ENCODE measurements around the gene SCART1. TPM values are rescaled to one million over a fixed set of nuclear protein-coding genes. Genes with fewer than 3 reads are reported as not detected.
"Not testable (repeated sequence)": the region's sequence is repeated elsewhere in the genome, so short reads cannot be mapped to it uniquely, and the experiment has no call there.

SCART1 gene
- polyA plus RNA-seq, 3 donors, result 0.91 to 1.3 (median 0.93) TPM

GRCh38 chr10:133465191-133465949, 11.6 kb downstream of the SCART1 start:
- no peak overlapping the region for H3K27ac ChIP-seq (ENCODE audit: low read depth, low read length)
- WGBS, 3 donors, result 29 to 34% (median 33%) methylated on average over 42 to 55 of the region's 55 CpGs

DNA sequence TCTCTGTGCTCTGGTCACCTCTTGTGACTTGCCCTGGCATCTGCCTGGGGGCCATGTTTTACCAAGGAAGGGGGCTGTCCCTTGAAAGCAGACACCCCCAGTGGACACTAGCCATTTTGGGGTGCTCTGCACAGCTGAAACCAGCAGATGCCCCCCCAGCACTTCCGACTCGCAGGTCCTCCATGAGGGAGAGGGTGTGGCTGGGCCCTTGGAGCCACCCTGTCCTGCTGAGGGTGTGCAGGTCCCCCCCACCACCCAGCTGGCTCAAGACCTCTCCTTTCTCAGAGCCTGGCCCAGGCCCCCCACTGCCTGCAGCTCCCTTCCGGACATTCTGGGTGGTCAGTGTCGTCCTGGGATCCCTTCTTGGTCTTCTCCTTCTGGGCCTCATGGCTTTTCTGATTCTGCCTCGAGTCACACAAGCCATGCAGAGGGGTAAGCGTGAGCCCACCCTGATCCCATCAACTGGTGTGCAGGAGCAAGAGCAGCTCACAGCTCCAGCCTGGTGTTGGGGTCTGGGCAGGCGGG, 12.3 kb downstream of the SCART1 start:
- no peak overlapping the region for H3K27ac ChIP-seq (ENCODE audit: low read depth, low read length)
- WGBS, 3 donors, result 92 to 93% (median 92%) methylated on average over 7 of the region's 7 CpGs

- 93 to 94% (median 94%) methylated on average over 7 of the region's 7 CpGs for WGBS, 3 donors
- H3K27ac ChIP-seq (ENCODE audit: low read depth, low read length), result no peak overlapping the region
These were observed 13.0 kb downstream of the SCART1 start for GRCh38 chr10:133466683-133467275.

DNA sequence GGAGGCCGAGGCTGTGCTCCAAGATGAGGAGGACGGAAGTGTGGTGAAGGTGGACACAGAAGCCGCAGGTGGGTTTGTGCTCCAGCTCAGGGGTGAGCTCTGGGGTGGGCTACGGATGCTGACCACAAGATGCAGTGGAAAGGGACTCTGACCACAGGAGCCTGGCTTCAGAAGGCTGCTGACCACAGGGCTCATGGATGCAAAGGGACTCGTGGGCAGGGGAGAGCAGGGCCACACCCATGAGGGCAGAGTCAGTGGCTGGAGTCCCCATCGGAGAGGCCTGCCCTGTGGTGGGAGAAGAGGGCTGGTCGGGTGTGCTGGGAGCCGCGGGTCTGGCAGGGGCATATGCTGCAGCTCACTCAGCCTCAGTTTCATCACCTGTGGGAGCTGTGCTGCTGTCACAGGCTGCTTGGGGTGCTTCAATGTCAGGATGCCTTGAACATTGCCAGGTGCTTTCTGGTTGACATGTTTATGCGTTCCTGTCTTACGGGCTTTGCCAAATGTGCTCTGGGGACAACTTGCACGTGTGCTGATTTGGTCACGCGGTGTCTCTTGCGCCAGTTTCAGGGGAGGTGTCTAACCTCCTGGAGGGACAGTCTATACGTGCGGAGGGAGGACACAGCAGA, 13.7 kb downstream of the SCART1 start:
- 89 to 90% (median 89%) methylated on average over 17 of the region's 17 CpGs for WGBS, 3 donors
- no peak overlapping the region for H3K27ac ChIP-seq (ENCODE audit: low read depth, low read length)

DNA sequence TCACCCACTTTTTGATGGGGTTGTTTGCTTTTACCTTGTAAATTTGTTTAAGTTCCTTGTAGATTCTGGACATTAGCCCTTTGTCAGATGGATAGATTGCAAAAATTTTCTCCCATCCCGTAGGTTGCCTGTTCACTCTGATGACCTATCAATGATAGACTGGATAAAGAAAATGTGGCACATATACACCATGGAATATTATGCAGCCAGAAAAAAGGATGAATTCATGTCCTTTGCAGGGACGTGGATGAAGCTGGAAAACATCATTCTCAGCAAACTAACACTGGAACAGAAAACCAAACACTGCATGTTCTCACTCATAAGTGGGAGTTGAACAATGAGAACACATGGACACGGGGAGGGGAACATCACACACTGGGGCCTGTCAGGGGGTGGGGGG, 15.5 kb downstream of the SCART1 start:
- not testable (repeated sequence) for H3K27ac ChIP-seq (ENCODE audit: low read depth, low read length)
- 73 to 90% (median 84%) methylated on average over 3 of the region's 3 CpGs for WGBS, 3 donors

- no peak overlapping the region for H3K27ac ChIP-seq (ENCODE audit: low read depth, low read length)
- WGBS, 3 donors, result 75 to 88% (median 78%) methylated on average over 7 of the region's 7 CpGs
These were observed 17.8 kb downstream of the SCART1 start for GRCh38 chr10:133471300-133472109.

DNA sequence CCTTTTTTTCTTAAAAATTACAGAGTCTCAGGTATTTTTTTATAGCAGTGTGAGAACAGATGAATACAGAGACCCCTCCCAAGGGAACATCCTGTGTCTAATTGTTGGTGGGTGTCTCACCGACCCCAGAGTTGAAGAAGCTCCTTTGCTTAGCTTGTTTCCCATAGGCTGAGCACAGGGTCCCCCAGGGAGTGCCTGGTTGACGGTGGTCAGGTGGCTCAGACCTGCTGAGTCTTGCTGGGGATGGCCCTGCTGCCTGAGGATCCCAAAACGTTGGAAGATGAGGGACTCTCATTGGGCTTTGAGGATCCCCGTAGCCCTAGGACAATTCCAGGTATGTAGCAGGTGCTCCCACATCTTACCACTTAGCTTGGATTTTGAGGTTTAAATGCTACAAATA, 19.5 kb downstream of the SCART1 start:
- H3K27ac ChIP-seq (ENCODE audit: low read depth, low read length), result no peak overlapping the region
- 58 to 70% (median 64%) methylated on average over 4 of the region's 4 CpGs for WGBS, 3 donors

DNA sequence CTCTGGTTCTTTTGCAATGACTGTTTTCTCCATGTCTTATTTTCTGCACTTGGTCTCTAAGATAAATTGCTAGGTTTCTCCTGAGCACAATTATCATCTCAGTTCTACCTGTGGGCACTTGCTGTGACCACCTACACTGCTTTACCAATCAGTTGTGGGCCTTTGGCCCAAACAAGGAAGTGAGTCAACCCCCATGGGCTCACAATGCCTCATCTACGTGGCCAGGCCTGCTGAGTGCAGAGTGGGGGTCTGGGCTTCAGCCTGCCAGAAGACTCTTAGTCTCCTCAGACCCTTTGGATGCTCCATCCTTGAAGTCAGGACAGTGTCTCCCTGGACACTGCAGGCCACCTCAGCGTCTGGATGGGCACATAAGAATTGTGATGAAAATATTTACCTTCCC, 20.3 kb downstream of the SCART1 start:
- no peak overlapping the region for H3K27ac ChIP-seq (ENCODE audit: low read depth, low read length)
- 77 to 93% (median 87%) methylated on average over 2 of the region's 2 CpGs for WGBS, 3 donors

GRCh38 chr10:133474665-133475424, 21.1 kb downstream of the SCART1 start:
- 89 to 91% (median 90%) methylated on average over 12 of the region's 12 CpGs for WGBS, 3 donors
- no peak overlapping the region for H3K27ac ChIP-seq (ENCODE audit: low read depth, low read length)

GRCh38 chr10:133475425-133475734, 21.6 kb downstream of the SCART1 start:
- 59 to 78% (median 70%) methylated on average over 5 of the region's 5 CpGs for WGBS, 3 donors
- no peak overlapping the region for H3K27ac ChIP-seq (ENCODE audit: low read depth, low read length)

- 77 to 81% (median 79%) methylated on average over 11 of the region's 11 CpGs for WGBS, 3 donors
- H3K27ac ChIP-seq (ENCODE audit: low read depth, low read length), result no peak overlapping the region
These were observed 22.3 kb downstream of the SCART1 start for GRCh38 chr10:133475821-133476640.

DNA sequence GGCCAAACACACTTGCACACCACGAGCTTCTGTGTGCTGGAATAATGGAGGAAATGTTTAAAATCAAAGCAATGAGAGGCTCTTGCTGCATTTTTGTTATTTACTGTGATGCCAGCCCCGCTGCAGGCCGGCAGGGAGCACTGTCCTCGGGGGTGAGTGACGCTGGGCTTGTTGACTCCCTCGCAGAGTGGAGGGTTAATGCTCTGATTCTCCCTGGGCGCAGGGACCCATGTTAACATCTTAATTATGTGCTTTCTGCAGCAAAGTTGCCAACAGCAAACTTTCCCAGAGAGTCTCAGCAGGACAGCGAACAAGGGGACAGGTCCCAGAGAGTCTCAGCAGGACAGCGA, 22.9 kb downstream of the SCART1 start:
- H3K27ac ChIP-seq (ENCODE audit: low read depth, low read length), result no peak overlapping the region
- 82 to 88% (median 83%) methylated on average over 9 of the region's 9 CpGs for WGBS, 3 donors

GRCh38 chr10:133481086-133481643, 27.4 kb downstream of the SCART1 start:
- WGBS, 3 donors, result 81 to 87% (median 85%) methylated on average over 11 to 12 of the region's 12 CpGs
- H3K27ac ChIP-seq (ENCODE audit: low read depth, low read length), result no peak overlapping the region

- no peak overlapping the region for H3K27ac ChIP-seq (ENCODE audit: low read depth, low read length)
- 82 to 87% (median 83%) methylated on average over 10 of the region's 10 CpGs for WGBS, 3 donors
These were observed 27.9 kb downstream of the SCART1 start for GRCh38 chr10:133481657-133482056.

DNA sequence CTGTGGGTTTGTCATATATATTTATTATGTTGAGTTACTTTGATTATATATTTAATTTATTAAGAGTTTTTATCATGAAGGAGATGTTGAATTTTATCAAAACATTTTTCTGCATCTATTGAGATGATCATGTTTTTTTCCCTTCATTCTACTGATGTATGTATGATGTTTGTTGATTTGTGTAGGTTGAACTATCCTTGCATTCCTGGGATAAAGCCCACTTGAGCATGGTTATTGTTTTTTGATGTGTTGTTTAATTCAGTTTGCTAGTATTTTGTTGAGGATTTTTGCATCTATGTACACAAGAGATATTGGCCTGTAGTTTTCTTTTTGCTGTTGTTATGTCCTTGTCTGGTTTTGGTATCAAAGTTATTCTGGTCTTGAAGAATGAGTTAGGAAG, 31.1 kb downstream of the SCART1 start:
- H3K27ac ChIP-seq (ENCODE audit: low read depth, low read length), result no peak overlapping the region

- H3K27ac ChIP-seq (ENCODE audit: low read depth, low read length), result no peak overlapping the region
These were observed 33.3 kb downstream of the SCART1 start for GRCh38 chr10:133487085-133487484.

- no peak overlapping the region for H3K27ac ChIP-seq (ENCODE audit: low read depth, low read length)
These were observed 34.6 kb downstream of the SCART1 start for GRCh38 chr10:133488354-133488753.

Measured in adipose tissue (tissue), 3 donors.